Left ventricle myocardium superior (tissue), 1 donor: ENCODE data around the gene PSORS1C1. TPM values are rescaled to one million over a fixed set of nuclear protein-coding genes. Genes with fewer than 3 reads are reported as not detected.

ENCODE experiments used
- ATAC-seq: fragments of 200-7000 bp; cut with Tn5 transposase; one replicate; pipeline ENCODE4 v1.9.1; 2020; ENCODE audit warnings: mild to moderate bottlenecking, moderate library complexity
- DNase-seq: peaks from one replicate; pipeline ENCODE4 v3.0.0-alpha.2; 2020
- intact Hi-C: fragments of 100-400 bp; cut with micrococcal nuclease; formaldehyde crosslinking; loops from one replicate; pipeline ENCODE4 v1.11.0; 2022
- total RNA-seq: library from RNA; stranded (reverse); fragmentation: NEBNext Ultra II Directional; extraction: Animal tissue kit (Norgen Biotek cat#: 25700); gene quantifications from one replicate; pipeline ENCODE4 v1.2.1, GENCODE V29; 2021
- donor health status: DM: no; HTN: yes; CAD: no; lungs with severe emphysema.

Gene PSORS1C1
- total RNA-seq, 1 donor from 2014 or later = 1.5 TPM

DNA sequence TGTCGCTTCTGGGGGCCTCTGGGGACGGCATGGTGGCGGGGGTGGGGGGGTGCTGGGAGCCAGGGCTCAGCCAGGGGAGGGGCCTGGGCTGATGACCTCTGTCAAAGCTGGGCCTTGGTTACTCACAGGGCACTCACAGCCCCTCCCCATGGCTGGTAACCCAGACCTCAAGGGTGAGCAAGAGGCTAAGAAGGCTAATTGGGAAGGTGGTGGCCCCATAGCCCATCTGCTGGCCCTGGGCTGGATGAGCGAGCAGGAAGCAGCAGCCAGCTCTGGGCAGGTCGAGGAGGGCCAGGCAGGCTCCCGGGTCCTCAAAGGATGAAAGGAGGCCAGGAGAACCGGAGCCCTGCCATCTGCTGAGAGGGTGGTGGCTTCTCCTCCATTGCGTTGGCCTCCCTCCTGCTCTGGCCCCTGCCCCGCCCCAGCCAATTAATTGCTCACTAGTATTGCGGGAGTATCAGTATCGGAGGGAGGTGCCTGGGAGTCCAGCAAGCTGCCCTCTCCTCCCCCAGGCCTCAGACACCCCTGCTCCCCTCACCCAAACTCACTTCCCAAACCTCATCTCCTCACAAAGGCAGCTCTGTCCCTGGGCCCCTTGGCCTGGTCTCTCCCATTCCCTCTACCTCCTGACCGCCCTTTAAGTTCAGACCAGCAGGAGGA lies 6.7 kb downstream of the PSORS1C1 start:
- DNase-seq (no peak), ATAC-seq (no peak)

DNA sequence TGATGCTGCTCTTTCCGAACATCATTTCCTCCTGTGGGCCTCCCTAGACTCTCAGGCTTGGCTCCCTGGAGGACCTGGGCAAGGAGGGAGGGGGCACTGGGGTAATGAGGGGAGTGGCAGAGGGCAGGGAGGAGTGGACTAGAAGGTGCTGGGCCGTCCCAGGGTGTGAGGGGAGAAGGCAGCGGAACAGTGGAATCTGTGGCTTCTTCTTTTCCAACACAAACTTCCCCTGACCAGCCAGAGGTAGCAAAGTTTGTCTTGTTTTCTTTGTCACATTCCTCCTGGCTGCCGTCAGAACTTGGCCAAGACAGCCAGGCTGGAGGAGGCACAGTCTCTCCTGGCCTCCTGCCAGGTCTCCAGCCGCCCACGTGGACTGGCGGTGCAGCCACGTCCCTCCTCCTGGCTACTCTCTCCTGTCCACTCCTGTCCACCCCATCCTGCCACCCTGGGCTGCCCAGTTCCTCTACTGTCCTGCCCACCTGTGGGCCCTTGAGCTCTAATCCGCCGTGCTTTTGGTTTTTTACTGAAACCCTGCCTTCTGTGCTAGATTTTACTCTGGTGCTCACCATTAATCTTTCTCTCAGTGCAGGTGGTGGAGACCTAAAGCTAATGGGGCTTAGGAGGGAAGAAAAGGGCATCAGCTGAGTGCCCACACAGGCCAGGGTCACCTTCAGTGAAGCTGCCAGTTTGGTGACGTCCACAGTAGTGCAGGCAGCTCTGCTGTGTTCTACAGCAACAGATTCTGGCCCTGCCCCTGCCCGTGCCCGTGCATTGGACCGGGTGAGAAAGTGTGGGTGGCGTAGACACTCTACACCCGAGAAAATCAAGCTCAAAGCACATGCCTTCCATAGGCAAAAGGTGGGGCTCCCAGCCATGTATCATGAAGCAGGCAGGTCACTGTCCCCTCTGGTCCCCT lies 8.4 kb downstream of the PSORS1C1 start:
- DNase-seq (peak; percentile 76), ATAC-seq (peak; percentile 76)
- intact Hi-C loops = no loop called here

More for the DNA sequence above, 6.7 kb downstream of the PSORS1C1 start:
- intact Hi-C loops = no loop called here

DNA sequence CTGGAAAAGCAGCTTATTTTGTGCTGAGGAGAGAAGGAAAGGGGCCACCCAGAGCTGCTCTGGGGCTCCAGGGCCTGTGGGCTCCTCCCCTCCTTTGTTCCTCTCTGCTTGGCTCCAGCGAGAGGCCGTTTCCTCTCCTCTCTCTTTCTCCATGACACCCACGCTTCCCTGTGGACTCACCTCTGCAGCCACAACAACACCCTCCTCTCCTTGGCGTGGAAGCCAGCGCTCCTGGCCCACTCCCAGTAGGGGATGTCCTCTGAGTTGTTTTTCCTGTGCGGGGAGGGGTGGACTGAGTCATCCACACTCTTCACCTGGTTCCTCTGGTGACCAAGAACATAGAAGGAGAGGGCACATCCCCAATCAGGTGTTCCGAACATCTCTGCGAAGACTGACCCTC lies 10.6 kb downstream of the PSORS1C1 start:
- intact Hi-C loops = no loop called here
- ATAC-seq (peak; percentile 32), DNase-seq (no peak)

DNA sequence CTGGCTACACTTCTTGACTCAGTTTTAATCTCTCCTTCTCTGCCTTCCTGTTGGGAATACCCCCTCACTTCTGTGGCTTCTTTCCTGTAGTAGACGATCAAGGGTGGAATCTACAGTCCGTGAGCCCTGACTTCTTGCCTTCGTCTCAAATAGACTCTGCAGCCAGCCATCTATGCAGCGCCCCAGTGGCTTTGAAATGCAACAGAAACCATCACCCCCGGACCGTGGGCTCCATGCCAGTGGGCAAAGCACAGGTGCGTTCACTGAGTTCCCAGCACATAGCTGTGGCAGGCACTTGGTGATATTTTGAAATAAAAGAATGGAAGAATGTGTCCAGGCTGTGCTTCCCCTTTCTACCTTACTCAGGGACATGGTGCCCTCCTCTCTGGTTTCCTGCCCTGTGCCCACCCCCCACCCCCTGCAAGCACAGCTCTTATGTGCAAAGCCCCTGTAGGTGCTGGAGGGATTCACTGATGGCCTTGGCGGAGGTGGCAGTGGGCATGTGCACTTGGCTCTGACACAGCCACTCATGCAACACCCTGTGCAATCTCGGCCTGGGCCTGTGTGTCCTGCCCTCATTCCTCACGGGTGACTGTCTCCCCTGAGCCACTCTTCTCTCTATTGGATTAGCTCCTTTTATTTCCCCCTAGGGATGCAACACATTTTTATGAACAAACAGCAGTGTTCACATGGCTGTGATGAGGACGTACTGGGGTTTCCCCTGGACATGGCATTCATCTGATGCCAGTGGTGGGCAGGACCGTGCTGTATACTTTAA lies 11.2 kb downstream of the PSORS1C1 start:
- peak; percentile 54 for DNase-seq

DNA sequence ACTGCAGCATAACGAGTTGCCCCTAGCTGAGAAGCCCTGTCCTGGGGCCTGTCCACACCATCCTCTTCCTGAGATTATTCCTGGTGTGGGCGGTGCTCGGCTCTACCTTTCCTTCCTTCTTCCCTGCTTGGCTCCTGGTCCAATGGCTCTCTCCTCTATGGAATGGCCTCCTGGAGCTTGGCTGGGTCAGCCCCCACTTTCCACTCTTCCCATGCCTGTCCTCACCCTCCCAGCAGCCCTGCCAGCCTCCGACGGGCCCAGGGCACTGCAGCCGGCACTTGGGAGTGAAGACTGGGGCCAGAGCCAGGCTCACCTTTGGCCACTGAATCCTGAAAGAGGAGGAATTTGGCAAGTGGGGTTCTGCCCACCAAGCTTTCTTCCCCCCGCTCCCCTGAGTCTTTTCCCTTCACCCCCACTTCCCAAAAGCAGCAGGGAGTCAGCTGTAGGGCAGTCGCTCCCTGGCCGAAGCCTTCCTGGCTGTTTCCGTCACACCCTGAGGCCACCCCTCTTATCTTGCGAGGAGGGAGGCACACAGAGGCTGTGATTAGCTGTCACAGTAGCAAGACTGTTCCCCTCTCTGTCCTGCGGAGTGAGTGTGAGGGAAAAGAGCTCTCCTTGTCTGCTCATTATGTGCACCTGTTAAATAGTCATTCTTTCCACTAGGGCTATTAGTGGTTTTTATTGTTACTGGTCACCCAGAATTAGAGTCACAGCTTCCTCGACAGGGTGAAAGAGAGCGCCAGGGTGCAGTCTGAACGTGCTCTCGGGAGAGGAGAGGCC lies 12.0 kb downstream of the PSORS1C1 start:
- ATAC-seq = peak; percentile 36
- intact Hi-C loops = no loop called here
- DNase-seq = no peak

More for the DNA sequence above, 11.2 kb downstream of the PSORS1C1 start:
- ATAC-seq = peak; percentile 54
- intact Hi-C loops = no loop called here

DNA sequence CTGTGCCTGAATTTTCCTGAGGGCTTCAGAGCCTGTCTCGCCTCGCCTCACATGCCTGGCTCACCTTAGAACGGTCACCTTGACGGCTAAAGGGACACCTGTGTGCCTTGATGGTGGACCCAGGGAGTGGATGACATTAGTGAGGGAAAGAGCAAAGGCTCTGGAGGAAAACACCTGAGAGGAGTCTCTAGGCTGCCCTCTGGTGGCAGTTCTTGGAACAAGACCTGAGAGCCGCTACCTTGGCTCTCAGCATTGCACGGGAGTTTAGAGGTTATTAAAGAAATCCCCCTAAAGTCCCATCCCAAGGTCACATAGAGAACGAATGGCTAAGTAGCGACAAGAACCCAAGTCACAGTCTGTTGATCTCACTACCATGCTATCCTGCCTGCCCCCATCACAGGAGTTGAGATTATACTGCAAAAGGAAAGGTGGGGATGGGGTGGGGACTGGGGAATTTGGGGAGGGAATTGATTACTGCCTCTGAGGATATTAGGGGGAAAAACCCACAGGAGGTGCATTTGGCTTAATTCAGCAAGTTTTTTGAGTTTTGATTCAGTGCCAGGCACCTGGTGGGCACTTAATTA lies 13.6 kb downstream of the PSORS1C1 start:
- DNase-seq = peak; percentile 68
- peak; percentile 14 for ATAC-seq
- intact Hi-C loops = no loop called here

DNA sequence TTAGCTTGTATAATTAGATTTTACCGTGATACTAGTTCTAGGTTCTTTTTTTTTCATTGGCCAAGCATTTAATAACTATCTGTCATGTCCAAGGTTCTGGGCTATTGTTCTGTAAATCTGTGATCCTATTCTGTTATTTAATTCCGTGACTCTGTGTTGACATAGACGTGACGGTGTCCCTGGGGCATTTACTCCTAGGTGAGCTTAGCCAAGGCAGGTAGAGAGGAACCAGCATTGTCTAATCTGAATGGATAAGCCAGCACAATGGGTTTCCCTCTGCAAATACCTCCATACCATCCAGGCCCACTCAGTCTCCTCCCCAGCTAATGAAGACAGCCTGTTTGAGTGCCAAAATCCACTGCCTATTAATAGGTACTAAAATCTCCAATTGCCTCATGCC lies 14.5 kb downstream of the PSORS1C1 start:
- intact Hi-C loops = no loop called here
- ATAC-seq = no peak
- no peak for DNase-seq

DNA sequence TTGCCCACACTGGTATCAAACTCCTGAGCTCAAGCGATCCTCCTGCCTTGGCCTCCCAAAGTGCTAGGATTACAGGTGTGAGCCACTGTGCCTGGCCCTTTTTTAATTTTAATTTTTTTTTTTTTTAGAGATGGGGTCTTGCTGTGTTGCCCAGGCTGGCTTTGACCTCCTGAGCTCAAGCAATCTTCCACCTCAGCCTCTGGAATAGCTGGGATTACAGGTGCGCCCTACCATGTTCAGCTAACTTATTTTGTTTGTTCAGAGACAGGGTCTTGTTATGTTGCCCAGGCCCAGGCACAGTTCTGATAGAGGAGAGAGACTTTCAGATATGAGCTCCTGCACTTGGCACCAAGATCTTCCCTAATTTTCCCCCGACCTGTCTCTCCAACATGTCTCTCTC lies 16.2 kb downstream of the PSORS1C1 start:
- DNase-seq (no peak), ATAC-seq (no peak)
- intact Hi-C loops = no loop called here

DNA sequence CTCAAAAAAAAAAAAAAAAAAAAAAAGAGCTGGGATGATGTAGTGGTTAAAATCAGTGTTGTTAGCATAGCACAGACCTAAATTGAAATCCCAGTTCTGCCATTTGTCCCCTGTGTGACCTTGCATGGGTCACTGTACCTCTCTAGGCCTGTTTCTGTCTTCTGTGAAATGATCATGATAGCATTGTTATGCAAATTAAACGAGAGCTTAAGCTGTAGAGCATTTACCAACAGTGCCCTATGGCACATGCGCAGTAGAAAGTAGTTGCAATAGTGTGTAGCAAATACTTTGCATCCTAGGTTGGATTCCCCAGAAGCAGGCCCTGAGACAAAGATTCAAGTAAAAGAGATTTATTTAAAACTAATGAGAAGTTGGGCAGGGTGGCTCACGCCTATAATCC lies 17.0 kb downstream of the PSORS1C1 start:
- intact Hi-C loops = no loop called here
- ATAC-seq (no peak), DNase-seq (no peak)

DNA sequence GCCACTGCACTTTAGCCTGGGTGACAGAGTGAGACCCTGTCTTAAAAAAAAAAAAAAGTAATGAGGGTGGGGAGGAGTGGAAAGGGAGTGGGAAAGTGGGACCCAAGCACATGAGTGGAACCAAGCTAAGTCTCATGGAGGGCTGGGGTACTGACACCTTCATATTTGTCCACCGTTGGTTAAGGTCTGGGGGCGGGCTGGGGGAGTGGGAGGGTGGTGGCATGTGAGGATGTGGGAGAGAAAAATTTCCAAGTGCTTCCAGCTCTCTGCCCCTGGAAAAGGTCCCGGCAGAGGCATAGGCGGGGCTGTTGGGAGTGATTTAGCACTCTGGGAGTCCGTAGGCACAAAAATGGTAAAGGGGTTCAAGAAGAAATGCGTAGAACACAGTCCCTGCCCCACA lies 18.2 kb downstream of the PSORS1C1 start:
- no peak for ATAC-seq

DNA sequence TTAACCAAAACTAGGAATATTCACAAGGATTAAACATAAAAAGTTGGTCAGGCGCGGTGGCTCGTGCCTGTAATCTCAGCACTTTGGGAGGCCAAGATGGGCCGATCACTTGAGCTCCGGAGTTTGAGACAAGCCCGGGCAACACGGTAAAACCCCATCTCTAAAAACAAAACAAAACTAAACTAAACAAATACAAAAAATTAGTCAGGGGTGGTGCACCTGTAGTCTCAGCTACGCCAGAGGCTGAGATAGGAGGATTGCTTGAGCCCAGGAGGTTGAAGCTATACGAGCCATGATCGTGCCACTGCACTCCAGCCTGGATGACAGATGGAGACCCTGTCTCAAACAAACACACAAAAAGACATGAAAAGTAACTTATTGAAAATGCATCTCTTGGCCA lies 21.1 kb downstream of the PSORS1C1 start:
- ATAC-seq = no peak
- intact Hi-C loops = loop anchor here (5.0 kb wide), 2 partner anchors 57 to 232 kb away; no protein-coding TSS in a partner anchor
- no peak for DNase-seq

More for the DNA sequence above, 18.2 kb downstream of the PSORS1C1 start:
- intact Hi-C loops = no loop called here
- DNase-seq = no peak

DNA sequence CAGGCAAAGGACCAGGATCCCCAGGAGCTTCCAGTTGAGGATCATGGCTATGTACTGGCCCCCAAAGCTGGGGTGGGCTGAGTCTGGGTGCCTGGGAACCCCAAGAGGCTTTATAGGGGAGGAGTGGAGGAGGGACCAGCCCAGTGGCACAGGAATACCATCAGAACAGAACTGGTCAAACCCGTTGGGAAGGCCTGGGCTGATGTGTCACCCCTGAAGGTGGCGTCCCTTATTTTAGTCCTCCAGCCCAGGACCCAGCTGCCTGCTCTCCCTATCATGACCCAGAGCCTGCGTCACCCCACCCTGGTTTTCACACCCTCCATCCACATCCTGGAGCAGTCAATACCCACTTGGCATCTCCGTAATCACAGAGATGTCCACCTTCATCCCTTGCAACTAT lies 24.4 kb downstream of the PSORS1C1 start, which contains the start of gene PSORS1C2:
TSS of gene PSORS1C2 (minus strand) at position 85 of the 400 bp plus-strand sequence. CDS start at position 45, 40 bp downstream.
- intact Hi-C loops = loop anchor here (5.0 kb wide), 2 partner anchors 53 to 228 kb away; no protein-coding TSS in a partner anchor
- no peak for DNase-seq
- no peak for ATAC-seq

DNA sequence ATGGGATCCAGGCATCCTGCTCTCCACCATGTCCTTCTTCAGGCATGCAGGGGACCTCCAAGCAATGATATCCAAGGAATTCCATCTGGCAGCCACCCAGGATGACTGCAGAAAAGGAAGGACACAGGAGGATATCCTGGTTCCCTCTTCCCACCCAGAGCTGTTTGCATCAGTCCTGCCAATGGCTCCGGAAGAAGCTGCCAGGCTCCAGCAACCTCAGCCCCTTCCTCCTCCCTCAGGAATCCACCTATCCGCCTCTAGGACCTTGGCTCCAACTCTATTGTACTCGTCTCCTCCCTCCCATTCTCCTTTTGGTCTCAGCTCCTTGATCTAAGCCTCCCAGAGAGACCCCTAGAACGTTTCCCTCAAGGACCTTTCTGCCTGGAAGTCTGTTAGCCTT lies 25.0 kb downstream of the PSORS1C1 start:
- intact Hi-C loops = loop anchor here (5.0 kb wide), 2 partner anchors 53 to 228 kb away; no protein-coding TSS in a partner anchor
- DNase-seq = no peak
- no peak for ATAC-seq

DNA sequence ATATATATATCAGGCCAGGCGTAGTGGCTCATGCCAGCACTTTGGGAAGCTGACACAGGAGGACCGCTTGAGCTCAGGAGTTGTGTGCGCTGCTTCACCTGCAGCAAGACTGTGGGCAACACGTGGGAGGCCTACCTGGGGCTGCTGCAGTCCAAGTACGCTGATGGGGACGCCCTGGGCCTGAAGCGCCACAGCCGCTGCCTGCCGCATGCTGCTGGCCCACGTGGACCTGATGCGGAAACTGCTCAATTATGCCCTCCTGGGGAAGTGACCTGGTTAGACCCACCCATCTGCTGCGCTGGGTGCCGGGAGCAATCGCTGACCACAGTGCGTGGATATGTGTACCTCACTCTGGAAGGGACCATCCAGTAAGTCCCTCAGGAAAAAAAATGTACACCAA lies 26.0 kb downstream of the PSORS1C1 start:
- intact Hi-C loops = no loop called here

DNA sequence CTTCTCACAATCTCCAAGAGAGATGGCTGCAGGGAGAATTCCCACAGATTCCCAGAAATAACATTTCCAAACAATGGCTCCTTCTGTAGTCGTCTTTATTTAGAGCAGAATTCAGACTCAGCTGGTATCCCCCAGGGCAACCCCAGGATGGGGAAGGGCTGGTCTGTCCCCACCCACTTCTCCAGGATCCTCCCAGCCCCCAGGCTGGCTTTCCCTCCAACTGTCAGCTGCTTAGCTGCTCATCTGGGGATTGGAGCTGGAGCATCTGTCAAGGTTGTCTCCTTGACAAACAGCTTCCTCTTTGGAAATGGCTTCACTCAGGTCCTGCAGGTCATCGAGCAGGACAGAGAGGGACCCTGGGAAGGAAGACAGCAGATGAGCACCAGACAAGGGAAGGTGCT lies 27.8 kb downstream of the PSORS1C1 start:
- DNase-seq (no peak), ATAC-seq (peak; percentile 58)
- intact Hi-C loops = no loop called here

More for the DNA sequence above, 26.0 kb downstream of the PSORS1C1 start:
- ATAC-seq = no peak
- DNase-seq = no peak

DNA sequence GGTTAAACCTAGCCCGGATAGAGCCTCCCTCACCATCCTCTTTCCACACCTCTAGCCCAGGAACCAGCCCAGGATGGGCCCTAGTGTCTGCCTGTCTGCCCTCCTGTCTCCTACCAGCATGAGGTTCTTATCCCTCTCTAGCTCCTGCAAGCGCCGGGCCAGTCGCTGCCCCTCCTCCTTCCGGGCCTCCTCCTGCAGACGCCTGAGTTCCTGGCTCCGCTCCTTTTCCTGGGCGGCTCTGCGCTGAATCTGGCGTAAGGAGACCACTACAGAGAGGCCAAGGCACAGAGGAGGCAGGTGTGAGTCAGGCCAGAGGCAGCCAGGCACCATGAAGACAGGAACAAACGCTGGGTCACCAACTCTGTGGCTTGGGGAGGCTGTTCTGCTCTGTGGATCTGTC lies 28.5 kb downstream of the PSORS1C1 start:
- intact Hi-C loops = no loop called here
- DNase-seq (peak; percentile 80), ATAC-seq (peak; percentile 90)

DNA sequence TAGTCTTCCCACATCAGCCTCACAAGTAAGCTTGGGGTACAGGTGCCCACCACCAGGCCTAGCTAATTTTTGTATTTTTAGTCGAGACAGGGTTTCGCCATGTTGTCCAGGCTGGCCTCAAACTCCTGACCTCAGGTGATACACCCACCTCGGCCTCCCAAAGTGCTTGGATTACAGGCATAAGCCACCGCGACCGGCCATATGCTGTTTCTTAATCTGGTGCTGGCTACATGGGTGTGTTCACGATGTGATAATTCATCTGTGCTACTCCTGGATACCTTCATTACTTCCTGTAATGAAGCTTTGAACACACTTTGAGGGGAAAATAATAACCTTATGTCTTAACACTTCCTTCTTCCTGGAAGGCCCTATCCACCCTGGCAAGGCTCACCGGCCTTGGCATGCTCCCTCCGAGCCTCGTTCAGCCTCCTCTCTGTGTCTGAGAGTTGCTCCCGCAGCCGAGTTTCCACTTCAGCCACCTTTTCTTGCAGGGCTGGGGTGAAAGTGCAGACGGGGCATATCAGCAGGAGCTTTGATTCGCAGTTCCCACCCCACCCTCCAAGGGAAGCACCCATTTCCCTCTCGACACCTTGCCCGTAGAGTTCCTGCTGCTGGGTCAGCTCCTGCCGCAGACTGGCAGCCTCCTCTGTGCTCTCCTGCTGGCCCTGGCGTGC lies 29.8 kb downstream of the PSORS1C1 start:
- intact Hi-C loops = no loop called here
- no peak for ATAC-seq
- DNase-seq = no peak

DNA sequence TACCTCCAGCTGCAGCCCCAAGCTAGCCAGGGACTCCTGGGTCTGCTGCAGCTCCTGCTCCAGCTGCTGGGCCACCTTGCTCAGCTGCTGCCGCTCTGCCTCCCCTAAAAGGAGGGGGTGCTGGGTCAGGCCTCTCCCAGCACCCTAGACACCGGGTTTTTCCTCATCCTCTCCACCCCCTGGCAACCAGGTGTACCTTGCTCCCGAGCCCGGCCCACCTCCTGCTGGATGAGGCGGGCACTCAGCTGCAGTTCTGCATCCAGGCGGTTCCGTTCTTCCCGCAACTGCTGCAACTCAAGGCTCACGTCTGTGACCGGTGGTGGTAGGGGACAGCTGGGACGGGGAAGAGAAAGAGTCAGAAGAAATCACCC lies 30.4 kb downstream of the PSORS1C1 start:
- no peak for ATAC-seq
- intact Hi-C loops = no loop called here
- DNase-seq = no peak
